PFSK-1 (cell line): ENCODE data around the gene TDRD5.

Experiments
- FOXP2 ChIP-seq: optimal IDR thresholded peaks from 2 replicates; pipeline ENCODE3; 2011; ENCODE audit warnings: borderline replicate concordance, control low read depth, inconsistent platforms; ENCODE audit not compliant: insufficient read depth; ENCODE audit errors: extremely low read length, extremely low read depth
- POLR2AphosphoS5 ChIP-seq: IDR thresholded peaks from 2 replicates; pipeline ENCODE4 v1.6.1; 2012; ENCODE audit warnings: low read depth, mild to moderate bottlenecking, control low read depth, low read length, moderate library complexity
- REST ChIP-seq, 2 experiments: IDR thresholded peaks; 2 replicates each; pipeline versions ENCODE4 v1.6.1 to v1.8.0; 2011 to 2012; ENCODE audit warnings: low read depth in 2 of 2, low read length in 2 of 2, control low read depth in 1 of 2, inconsistent platforms in 1 of 2, mild to moderate bottlenecking in 1 of 2, moderate library complexity in 1 of 2; ENCODE audit not compliant: insufficient read depth in 1 of 2
- SIN3A ChIP-seq: IDR thresholded peaks from 2 replicates; pipeline ENCODE4 v1.6.1; 2012; ENCODE audit warnings: mild to moderate bottlenecking, low read length, moderate library complexity, borderline replicate concordance; ENCODE audit not compliant: insufficient read depth
- TAF1 ChIP-seq: IDR thresholded peaks from 2 replicates; pipeline ENCODE4 v1.6.1; 2012; ENCODE audit warnings: low read length, control low read depth, borderline replicate concordance; ENCODE audit not compliant: insufficient read depth

- TF ChIP-seq TAF1, result no peak
- no peak for TF ChIP-seq POLR2AphosphoS5
- no peak for TF ChIP-seq REST (IDR thresholded peaks at IDR 0.05; ENCODE audit: insufficient read depth in 1 of 2, low read depth in 2 of 2, low read length in 2 of 2)
- no peak for TF ChIP-seq SIN3A
- no peak for TF ChIP-seq FOXP2
Observed at GRCh38 chr1:179599623-179600249, 8.1 kb downstream of the TDRD5 start.
